OCI-LY7 (cell line): ENCODE measurements around the gene MAST2.
"Not testable (repeated sequence)": the region's sequence is repeated elsewhere in the genome, so short reads cannot be mapped to it uniquely, and the experiment has no call there.

Source experiments
- EZH2phosphoT487 ChIP-seq: fragments of 200-600 bp; sonication (generic); IDR thresholded peaks from 2 replicates; pipeline ENCODE4 v1.6.1; 2018; ENCODE audit warnings: low read depth, borderline replicate concordance, mild to moderate bottlenecking, mixed run types, antibody characterized with exemption, low read length, moderate library complexity, mixed read lengths
- TF ChIP-seq, protein P1 (sequence below): fragments of 200-600 bp; sonication (generic); conservative IDR thresholded peaks from 2 replicates; pipeline ENCODE4 v1.5.1; 2014; ENCODE audit warnings: mild to moderate bottlenecking, antibody characterized with exemption, low read length, moderate library complexity, mixed read lengths

- TF ChIP-seq, protein P1, sequence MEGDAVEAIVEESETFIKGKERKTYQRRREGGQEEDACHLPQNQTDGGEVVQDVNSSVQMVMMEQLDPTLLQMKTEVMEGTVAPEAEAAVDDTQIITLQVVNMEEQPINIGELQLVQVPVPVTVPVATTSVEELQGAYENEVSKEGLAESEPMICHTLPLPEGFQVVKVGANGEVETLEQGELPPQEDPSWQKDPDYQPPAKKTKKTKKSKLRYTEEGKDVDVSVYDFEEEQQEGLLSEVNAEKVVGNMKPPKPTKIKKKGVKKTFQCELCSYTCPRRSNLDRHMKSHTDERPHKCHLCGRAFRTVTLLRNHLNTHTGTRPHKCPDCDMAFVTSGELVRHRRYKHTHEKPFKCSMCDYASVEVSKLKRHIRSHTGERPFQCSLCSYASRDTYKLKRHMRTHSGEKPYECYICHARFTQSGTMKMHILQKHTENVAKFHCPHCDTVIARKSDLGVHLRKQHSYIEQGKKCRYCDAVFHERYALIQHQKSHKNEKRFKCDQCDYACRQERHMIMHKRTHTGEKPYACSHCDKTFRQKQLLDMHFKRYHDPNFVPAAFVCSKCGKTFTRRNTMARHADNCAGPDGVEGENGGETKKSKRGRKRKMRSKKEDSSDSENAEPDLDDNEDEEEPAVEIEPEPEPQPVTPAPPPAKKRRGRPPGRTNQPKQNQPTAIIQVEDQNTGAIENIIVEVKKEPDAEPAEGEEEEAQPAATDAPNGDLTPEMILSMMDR: not testable (repeated sequence)
- not testable (repeated sequence) for TF ChIP-seq EZH2phosphoT487
These were observed 158.5 kb downstream of the MAST2 start for GRCh38 chr1:45961936-45962335.
